GM18861 (cell line): ENCODE measurements around the gene KRTAP3-3.
"Not testable (repeated sequence)": the region's sequence is repeated elsewhere in the genome, so short reads cannot be mapped to it uniquely, and the experiment has no call there.

Source experiments
- ATAC-seq: cut with Tn5 transposase; IDR thresholded peaks from one replicate; pipeline ENCODE4 v1.9.1; 2021; ENCODE audit not compliant: unreplicated experiment

KRTAP3-3 gene

DNA sequence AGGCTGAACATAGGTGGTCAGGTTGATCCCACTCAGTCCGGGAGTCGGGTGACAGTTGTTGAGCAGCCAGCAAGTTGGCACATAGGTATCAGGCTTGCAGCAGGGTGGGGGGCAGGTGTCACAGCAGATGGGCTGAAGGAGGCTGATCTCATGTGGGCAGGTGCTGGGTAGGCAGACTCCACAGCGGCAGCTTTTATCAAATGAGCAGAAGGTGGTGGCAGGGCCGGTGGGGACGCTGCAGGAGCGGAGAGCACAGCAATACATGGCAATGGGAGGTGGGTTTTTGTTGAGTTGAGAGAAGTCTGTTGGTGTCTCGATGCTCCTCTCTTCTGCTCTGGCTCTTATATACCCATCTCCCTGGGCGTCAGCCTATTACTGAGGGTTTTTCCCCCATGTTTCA, 14.8 kb upstream of the KRTAP3-3 start, which contains the start of gene KRTAP3-1:
Gene KRTAP3-1 (minus strand): TSS at position 318 of the 400 bp plus-strand sequence. CDS start 54 bp downstream, at position 264.
- ATAC-seq, result no peak

DNA sequence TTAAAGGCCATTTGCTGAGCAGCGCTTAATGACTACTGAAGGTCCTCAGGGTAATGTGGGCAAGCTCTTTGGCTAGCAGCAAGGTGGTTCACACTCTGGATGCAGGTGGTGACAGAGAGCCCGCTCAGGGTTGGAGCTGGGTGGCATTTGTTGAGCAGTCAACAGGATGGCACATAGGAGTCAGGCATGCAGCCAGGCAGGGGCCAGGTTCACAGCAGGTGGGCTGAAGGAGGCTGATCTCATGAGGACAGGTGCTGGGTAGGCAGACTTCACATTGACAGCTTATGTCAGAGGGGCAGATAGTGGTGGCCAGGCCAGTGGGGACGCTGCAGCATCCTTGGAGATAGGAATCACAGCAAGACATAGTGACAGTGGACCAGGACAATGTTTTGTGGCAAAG, 10.4 kb upstream of the KRTAP3-3 start:
- no peak for ATAC-seq

DNA sequence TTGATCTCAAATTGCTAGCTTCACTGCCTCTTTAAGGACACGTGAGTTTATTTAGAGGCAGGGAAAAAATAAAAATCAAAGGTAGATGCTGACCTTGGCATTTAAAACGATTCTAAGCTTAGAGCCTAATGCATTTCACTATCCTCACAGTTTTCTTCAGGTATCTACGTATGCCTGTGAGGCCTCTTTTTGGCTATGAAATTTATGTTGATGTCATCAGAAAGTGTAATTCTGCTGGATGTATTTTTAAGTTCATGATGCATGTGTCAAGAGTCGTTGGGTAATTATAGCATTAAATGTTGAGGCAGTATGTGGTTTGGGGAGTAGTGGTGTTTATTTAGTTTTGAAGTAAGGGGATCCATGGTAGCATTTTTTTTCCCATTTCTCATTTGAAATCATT, 10.0 kb upstream of the KRTAP3-3 start:
- no peak for ATAC-seq

DNA sequence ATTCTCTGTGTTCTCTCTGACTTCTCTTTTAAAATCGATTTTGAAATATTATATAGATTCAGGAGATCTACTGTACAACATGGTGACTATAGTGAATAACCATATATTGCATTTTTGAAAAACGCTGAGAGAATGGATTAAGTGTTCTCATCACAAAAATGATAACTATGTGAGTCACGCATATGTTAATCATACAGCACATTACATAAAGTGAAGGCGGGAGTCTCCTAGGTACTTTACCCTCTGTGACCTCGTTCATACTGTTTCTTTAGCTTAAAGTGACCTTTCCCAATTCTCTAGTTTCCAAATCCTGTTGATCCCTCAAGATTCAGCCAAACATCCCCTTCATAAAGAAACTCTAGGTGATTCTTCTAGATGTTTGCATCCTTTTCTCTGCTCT, 8.8 kb upstream of the KRTAP3-3 start:
- ATAC-seq, result no peak

DNA sequence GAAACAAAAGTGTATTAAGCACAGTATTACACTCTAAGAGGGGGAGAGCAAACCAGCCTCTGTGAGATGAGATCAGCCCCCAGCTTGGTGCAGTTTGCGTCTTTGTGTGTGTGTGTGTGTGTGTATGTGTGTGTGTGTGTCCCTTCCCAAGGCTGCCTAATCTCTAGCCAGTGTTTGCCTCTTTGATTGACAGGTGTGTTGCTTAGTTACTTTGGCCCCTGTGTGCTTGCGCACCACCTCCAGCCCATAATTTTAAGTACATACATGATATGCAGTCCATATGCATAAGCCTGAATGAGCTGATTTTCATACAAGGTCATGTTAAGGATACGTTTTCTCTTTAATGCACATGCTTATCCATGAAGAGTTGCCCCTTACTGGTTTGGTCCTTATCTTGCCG, 7.8 kb upstream of the KRTAP3-3 start:
- no peak for ATAC-seq

DNA sequence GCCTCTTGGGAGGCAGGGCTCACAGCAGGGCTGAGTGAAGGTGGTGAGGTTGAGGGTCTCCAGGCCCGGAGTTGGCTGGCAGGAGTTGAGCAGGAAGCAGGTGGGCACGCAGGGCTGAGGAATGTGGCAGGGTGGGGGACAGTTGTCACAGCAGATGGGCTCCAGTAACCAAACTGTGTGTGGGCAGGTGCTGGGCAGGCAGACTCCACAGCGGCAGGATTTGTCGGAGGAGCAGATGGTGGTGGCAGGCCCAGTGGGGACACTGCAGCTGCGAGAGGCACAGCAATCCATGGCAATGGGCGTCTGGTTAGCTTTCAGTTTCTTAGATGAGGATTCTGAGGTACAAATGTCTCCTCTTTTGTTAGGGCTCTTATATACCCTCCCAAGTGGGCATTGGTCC, 5.6 kb upstream of the KRTAP3-3 start, which contains the start of gene KRTAP3-2:
Gene KRTAP3-2 (minus strand): TSS at position 344 of the 400 bp plus-strand sequence. CDS start 53 bp downstream, at position 291.
- ATAC-seq, result not testable (repeated sequence)

DNA sequence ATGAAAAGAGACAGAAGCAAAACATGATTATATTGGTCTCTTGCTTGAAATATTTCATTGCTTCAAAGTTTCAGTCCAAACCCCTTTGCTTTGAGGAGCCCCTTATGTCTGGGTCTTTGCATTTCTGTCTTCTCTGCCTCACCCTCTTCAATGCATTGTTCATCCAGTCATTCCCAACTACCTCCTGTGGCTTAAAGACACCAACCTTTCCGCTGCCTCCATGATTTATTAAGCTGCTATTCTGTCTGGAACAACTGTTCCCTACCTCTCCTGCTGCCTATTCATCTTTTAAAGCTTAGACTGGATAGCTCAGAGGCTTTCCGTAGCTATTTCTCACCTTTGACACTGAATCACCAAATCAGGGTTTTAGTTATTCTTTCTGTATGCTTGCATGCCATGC, 3.4 kb upstream of the KRTAP3-3 start:
- ATAC-seq, result no peak

DNA sequence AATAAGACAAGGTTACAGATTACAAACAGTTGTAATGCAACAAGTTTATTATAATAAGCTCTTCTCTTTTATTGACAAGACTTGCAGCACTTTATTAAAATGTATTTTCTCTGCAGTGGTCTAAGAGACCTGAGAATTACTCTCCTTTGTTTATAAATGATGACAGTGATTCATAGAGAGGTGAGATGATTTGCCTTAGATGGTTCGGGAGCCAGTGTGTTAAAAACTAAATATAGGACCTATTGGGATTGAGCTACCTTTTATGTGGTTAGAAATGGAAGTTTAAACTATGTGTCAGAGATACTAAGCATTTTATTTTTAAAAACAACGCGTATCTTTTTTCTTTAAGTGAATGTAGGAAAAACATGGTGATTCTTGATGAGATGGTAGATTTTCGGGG, 2.9 kb upstream of the KRTAP3-3 start:
- ATAC-seq, result no peak

DNA sequence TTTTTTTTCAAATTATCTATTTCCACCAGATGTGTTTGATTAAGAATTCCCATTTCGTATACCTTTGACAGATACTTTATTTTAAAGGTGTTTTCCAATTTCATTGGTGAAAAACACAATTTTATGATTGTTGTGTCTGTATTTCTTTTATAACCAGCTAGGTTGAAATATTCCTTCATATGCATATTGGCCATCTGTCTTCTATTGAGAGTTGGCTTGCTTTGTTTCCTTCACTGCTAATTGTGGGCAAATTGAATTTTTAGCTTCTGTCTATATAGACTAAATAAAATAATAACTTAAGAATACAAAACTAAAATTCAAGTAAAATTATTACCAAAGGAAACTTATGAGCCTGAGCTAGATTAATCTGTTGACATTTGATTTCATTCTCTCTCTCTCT, 1.2 kb upstream of the KRTAP3-3 start:
- ATAC-seq, result no peak

DNA sequence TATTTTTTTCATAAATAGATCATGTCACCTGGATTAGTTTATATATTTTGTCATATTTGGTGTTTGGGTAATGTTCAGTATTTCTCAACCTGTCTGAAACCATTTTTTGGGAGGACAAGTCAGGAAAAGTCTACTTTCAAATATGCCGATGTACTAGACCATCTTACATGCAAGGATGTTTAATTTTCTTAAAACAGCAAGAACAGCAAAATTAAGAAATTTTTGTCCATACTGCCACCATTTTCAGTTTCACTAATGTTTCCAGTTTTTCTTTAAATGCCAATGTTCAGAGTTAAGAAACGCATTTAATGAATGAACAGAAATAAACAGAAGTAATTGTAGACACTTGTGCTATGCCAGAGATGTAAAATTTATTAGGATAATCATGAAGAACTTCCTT, 880 bp downstream of the KRTAP3-3 start:
- no peak for ATAC-seq

DNA sequence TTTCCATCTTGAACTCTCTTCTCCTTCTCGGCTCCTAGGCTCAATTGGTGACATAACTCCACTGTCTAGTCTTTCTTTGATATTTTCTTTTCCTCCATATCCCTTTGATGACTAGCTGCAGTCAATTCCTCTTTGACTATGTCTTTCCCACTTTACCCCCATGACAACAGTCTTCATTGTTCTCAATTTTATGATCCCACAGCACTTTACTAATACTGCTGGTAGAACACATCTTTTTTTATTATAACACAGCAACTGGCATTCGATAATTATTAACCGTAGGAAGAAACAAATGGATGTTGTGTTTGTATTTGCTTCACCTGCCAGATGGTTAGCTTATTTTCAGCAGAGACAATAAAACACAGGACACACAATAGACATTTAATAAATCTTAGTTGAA, 1.3 kb downstream of the KRTAP3-3 start:
- ATAC-seq, result no peak

DNA sequence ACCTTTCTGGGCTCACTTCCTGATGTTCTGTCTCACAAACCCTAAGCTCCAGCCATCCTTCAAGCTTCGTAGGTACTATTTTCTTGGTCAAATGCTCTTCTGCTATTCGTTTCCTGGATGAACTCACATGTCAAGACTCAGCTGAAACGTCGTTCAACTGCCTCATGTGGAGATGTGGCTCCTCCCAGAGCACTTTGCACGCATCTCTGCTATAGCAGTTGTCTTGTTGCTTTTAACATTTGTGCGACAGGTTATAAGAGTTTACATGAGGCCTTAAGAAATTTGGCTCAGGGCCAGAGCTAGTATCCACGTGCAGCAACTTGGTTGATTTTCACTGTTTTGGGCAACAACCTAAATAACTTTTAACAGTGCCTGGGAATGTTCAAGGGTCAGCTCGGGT, 7.0 kb downstream of the KRTAP3-3 start:
- ATAC-seq, result no peak

DNA sequence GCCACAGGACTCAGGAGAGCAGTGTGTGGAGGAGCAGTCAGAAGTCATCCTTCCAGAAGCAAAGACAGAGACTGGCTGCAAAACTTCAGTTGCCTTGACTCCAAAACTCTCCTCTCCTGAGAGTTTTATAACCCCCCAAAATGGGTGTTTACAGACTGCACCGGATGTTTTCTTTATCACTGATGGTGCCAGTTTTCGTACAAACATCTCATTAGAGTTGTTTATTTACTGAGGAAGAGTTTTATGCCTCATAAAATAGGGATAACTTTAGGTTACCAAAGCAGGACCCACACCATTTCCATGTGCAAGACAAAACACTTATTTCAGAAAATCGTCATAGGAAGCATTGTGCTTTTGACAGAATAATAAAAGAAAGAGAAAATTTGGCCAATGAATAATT, 9.7 kb downstream of the KRTAP3-3 start, which contains the start of gene KRT40:
Gene KRT40 (minus strand): TSS at position 101 of the 400 bp plus-strand sequence. CDS start 53 bp downstream, at position 48.
- no peak for ATAC-seq

DNA sequence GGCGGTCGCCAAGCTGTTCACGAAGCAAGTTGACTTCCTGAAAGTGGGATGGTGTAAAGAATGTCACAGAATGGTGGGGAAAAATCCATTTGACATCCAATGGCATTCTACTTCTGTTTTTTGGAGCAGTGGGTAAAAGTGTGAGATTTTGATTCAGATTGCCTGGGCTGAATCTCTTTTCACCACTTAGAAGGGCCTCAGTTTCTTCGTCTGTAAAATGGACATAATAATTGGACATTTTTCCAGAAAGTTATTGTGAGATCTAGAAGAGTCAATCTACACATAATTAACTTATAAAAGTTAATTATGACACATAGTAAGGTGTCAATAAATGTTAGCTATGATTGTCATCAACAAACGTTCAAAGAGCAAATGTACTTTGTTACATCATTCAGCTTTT, 12.8 kb downstream of the KRTAP3-3 start:
- no peak for ATAC-seq

DNA sequence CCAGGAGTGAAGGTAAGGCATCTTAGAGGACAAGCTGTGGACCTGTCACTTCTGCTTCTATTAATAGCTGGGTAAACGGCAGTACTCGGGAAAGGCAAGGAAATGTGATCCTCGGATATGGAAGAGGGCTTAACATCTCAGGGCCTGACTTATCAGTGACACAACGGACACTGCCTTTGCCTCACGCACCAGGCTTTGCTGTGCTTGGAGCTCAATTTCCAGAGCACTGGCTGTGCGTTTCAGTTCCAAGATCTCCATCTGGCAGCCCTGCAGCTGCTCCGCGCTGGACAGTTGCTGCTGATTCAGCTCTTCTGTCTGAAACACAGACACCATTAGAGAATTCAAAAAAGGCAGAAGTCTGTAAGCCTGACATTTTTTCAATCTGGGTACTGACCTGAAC, 13.4 kb downstream of the KRTAP3-3 start:
- ATAC-seq, result no peak

DNA sequence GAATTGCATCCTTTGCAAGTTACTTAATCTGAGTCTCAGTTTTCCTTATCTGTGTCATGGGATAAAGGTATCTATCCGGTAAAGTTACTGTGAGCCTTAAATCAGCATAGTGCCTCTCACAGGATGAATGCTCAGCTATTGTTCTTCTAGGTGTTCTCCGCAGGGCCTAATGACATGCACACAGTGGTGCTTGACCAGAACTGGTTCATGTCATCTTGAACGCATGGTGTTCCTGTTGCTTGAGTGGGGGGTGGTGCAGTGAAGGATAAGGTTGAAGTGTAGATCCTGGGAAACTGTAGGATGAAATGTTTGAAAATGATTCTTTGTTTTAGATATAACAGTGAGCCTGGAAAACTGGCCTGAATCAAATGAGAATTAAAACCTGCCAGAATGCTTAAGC, 13.8 kb downstream of the KRTAP3-3 start:
- no peak for ATAC-seq

DNA sequence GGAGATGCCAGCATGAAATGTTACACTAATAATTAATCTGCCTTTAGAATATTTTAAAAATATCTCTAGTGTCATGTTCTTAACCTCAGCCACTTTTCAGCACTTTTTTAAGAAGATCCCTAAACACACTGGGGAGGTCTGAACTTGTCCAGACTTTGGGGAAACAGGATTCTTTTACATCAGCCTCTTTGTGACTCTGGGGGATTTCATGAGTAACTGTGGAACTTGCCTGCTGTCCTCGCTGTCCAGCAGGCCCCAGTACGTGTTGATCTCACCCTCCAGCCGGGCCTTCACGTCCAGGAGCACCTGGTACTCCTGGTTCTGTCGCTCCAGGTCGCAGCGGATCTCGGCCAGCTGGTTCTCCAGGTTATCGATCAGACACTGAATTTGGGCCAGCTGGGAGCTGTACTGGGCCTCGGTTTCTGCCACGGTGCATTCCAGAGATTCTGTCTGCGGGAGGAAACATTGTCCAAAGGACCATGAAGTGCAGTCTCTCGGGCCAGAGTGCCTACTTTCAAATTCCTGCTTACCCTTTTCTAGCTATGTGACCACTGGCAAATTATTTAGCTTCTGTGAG, 15.3 kb downstream of the KRTAP3-3 start:
- no peak for ATAC-seq

DNA sequence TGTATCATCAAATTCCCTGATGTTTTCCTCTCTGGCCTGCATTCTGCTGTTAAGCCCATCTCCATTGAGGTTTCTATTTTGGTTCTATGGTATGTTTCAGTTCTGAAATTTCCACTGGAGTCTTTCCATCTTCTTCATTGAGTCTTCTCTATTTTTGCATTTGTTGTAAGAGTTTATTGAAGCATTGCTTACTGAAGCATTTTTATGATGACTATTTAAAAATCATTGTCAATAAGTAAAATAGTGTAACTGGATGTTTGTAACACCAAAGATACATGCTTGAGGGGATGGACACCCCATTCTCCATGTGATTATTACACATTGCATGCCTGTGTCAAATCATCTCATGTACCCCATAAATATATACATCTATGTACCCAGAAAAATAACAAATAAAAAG, 18.4 kb downstream of the KRTAP3-3 start:
- no peak for ATAC-seq

DNA sequence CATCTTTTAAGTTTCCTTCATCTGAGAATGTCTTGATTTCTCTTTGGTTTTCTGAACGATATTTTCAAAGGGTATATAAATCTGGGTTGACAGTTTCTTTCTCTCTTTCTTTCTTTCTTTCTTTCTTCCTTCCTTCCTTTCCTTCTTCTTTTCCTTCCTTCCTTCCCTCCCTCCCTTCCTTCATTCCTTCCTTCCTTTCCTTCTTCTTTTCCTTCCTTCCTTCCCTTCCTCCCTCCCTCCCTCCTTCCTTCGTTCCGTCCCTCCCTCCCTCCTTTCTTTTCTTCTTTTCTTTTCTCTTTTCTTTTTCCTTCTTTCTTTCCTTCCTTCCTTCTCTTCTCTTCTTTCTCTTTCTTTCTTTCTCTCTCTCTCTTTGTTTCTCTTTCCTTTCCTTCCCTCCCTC, 19.6 kb downstream of the KRTAP3-3 start:
- ATAC-seq, result no peak

DNA sequence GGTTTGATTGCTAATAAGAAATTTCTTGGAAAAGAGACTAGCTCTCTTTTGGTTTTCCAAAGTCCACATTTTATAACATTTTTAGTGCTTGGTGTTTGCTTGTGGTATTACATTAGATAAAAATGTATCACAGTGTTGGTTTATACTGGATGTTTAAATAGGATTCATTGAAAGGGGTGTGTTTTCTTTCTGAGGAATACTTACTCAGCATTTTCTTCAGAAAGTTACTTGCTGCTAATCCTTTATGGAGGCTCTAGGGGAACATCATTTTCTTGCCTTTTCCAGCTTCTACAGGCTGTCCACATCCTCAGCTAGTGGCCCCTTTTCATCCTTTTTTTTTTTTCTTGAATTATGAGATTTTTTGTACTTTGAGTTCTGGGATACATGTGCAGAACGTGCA, 26.4 kb downstream of the KRTAP3-3 start:
- no peak for ATAC-seq

DNA sequence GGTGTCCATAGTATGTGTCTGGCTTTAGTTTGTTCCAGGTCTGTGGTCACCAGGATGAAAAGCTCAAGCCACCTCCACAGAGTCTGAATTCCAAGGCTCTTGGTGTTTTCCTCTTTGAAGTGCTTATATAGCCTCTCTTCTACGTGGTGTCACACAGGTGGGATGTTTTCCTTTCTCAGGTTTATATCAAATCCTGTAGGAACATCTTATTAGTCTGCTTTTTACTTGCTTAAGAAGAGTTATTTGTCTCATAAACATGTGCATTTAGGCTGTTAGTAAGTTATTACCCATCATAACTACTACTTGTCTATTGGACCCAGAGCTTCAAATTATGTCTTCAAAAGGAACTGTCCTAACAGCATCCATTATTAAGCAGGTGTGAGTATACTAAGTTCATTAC, 27.1 kb downstream of the KRTAP3-3 start, which contains the start of gene KRT39:
Gene KRT39 (minus strand): TSS at position 101 of the 400 bp plus-strand sequence. CDS start 92 bp downstream, at position 9.
- no peak for ATAC-seq

DNA sequence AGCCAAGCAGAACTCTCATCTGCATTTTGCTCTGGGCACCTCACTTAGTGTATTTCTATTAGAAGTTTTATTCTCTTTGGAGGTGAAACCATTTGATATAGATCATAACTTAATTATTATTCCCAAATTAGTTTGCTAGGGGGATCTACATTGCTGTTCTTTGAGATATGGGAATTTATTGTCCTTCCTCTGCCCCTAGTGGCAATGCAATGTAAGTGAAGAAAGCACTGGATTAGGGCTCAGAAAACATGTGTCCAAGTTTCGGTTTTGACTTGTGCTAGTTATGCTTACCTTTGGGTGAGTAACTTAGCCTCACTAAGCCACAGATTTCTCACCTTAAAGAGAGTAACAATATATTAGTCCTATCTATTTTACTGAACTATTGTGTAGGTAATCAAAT, 30.1 kb downstream of the KRTAP3-3 start:
- no peak for ATAC-seq

DNA sequence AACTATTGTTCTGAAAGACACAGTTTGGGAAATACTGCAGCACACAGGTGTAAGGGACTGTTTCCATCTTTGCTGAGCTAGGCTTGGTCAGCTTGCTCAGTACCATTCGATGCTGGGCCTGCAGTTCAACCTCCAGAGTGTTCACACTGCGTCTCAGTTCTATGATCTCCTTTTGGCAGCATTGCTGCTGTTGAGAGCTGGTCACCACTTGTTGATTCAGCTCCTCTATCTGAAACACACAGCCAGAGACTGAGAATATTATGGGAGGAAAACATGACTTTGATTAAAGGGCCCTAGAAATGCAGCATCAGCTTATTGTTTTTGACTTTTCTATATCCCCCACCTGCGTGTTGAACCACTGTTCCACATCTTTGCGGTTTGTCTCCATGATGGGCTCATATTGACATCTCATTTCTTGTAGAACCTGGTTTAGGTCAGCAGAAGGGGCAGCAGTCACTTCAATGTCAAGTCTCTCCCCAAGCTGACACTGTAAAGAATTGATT, 31.9 kb downstream of the KRTAP3-3 start:
- ATAC-seq, result no peak
